GM18909 (cell line): ENCODE results near the gene TSPAN11.

Experiments used
- ATAC-seq: cut with Tn5 transposase; IDR thresholded peaks from one replicate; pipeline ENCODE4 v1.9.1; 2021; ENCODE audit warnings: mild to moderate bottlenecking; ENCODE audit not compliant: unreplicated experiment, poor library complexity

TSPAN11 gene

GRCh38 chr12:30953951-30954751 is 27.6 kb downstream of the TSPAN11 start:
- ATAC-seq: no peak

- no peak for ATAC-seq
Measured at GRCh38 chr12:30955214-30955613, 28.7 kb downstream of the TSPAN11 start.

GRCh38 chr12:30959110-30959710 is 32.7 kb downstream of the TSPAN11 start:
- ATAC-seq: no peak

- ATAC-seq: no peak
Measured at GRCh38 chr12:30959778-30960177, 33.2 kb downstream of the TSPAN11 start.

GRCh38 chr12:30961030-30961429 is 34.5 kb downstream of the TSPAN11 start:
- no peak for ATAC-seq

- ATAC-seq: no peak
Measured at GRCh38 chr12:30962047-30962446, 35.5 kb downstream of the TSPAN11 start.

- no peak for ATAC-seq
Measured at GRCh38 chr12:30963709-30964564, 37.4 kb downstream of the TSPAN11 start.

- no peak for ATAC-seq
Measured at GRCh38 chr12:30964896-30965612, 38.5 kb downstream of the TSPAN11 start.

- no peak for ATAC-seq
Measured at GRCh38 chr12:30965613-30965985, 39.1 kb downstream of the TSPAN11 start.

GRCh38 chr12:30967026-30967425 is 40.5 kb downstream of the TSPAN11 start:
- ATAC-seq: no peak

- ATAC-seq: no peak
Measured at GRCh38 chr12:30968211-30968610, 41.7 kb downstream of the TSPAN11 start.

GRCh38 chr12:30969006-30969405 is 42.5 kb downstream of the TSPAN11 start:
- no peak for ATAC-seq

GRCh38 chr12:30969606-30970395 is 43.3 kb downstream of the TSPAN11 start:
- no peak for ATAC-seq

- no peak for ATAC-seq
Measured at GRCh38 chr12:30970559-30971197, 44.1 kb downstream of the TSPAN11 start.

GRCh38 chr12:30972035-30972434 is 45.5 kb downstream of the TSPAN11 start:
- ATAC-seq: no peak

GRCh38 chr12:30973175-30973574 is 46.6 kb downstream of the TSPAN11 start:
- no peak for ATAC-seq

GRCh38 chr12:30973830-30974229 is 47.3 kb downstream of the TSPAN11 start:
- no peak for ATAC-seq

- ATAC-seq: no peak
Measured at GRCh38 chr12:30974746-30975500, 48.4 kb downstream of the TSPAN11 start.
